Caki2 (cell line): ENCODE data around the gene BTRC. TPM values are rescaled to one million over a fixed set of nuclear protein-coding genes. Genes with fewer than 3 reads are reported as not detected.

Experiments used
- DNase-seq: peaks from one replicate; pipeline ENCODE4 v3.0.0-alpha.2; 2015; ENCODE audit warnings: low read depth
- in situ Hi-C: cut with HindIII; loops from 2 replicates; pipeline ENCODE4 v1.10.0; 2016; ENCODE audit warnings: low sequenced_read_pairs, low pct_unique_long_range_greater_than_20kb, mixed read lengths
- total RNA-seq: library from RNA; depleted of rRNA; stranded (reverse); fragments of >200 nt; shearing (Covaris generic); gene quantifications from 2 replicates; pipeline ENCODE4 v1.2.3, GENCODE V29; 2014; ENCODE audit warnings: low replicate concordance

The BTRC gene
- total RNA-seq, 1 experiment from 2014 or later, result 11.3 TPM

DNA sequence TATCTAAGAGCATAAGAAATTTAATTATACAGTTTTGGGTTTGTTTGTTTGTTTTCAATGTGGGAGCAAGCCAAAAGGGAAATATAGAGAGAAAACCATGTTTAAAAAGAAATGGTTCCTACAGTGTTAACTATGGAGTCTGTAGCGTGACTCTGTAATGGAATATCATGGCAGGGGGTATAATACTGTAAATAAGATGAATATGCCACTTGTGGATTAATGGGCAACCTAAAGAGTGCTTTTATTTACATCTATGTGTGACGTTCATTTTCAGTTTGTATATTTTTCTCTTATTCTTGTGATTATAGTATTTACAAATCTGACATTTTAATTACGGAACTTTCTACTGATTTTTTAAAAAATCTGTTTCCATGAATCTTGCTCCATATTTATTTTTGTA, 138.2 kb downstream of the BTRC start:
- no peak for DNase-seq
- in situ Hi-C loops, result no loop called here

- DNase-seq, result no peak
- in situ Hi-C loops, result no loop called here
Measured at GRCh38 chr10:101492814-101493213, 138.8 kb downstream of the BTRC start.

DNA sequence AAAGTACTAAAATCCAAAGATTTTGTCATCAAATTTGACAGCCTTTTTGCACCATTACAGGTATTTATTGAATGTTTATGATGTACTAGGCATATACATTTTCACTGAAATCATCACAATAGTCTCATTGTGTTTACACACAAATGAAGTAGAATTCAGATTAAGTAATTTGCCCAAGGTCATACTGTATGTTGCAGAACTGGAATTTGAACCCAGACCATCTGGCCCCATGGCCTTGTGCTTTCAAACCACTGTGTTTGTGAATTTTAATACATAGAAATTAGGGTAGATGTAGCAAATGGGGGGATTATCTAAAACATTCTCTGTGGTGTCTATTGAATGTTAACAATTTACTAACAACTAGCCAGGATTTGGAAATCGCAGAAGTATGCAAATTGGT, 139.3 kb downstream of the BTRC start:
- DNase-seq, result no peak
- in situ Hi-C loops, result no loop called here

- DNase-seq, result no peak
- in situ Hi-C loops, result no loop called here
Measured at GRCh38 chr10:101493782-101494281, 139.9 kb downstream of the BTRC start.

DNA sequence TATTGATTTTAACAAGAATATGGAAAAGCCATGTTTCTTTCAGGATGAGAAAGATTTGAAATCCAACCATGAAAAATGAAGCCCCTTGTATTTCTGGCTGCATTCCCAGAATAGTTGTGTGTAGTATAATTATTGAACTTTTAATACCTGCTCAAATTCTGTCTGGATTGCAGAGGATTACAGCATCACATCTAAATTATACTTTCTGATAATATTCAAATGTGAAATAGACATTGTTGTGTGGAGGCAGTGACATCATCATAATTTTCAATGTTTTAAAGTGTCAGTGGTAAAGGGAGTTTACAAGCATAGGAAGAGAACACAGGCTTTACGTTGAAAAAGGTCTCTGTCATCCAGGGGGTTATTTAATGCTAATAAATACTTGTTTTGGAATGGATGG, 140.7 kb downstream of the BTRC start:
- DNase-seq, result no peak
- in situ Hi-C loops, result no loop called here

GRCh38 chr10:101495324-101495925, 141.5 kb downstream of the BTRC start:
- in situ Hi-C loops, result no loop called here
- no peak for DNase-seq

DNA sequence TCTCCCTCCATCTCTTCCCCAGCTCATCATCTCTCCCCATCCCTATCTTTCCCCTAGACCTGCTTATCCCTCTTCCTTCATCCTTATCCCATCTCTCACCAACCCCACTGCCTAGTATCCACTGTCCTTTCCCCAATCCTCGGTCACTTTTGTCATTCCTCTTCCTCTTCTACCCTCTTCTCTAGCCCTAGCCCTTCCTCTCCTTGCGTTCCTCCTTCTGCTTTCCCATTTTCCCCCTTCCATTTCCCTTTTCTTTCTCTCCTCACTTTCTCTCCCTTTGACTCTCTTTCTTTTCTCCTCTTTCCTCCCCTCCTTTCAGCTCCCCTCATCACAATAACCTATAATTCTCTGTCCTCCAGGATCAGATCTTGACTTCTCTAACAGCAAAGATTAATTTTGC, 150.5 kb downstream of the BTRC start:
- DNase-seq, result no peak
- in situ Hi-C loops, result no loop called here

- in situ Hi-C loops, result no loop called here
- DNase-seq, result no peak
Measured at GRCh38 chr10:101506829-101507661, 153.1 kb downstream of the BTRC start.

DNA sequence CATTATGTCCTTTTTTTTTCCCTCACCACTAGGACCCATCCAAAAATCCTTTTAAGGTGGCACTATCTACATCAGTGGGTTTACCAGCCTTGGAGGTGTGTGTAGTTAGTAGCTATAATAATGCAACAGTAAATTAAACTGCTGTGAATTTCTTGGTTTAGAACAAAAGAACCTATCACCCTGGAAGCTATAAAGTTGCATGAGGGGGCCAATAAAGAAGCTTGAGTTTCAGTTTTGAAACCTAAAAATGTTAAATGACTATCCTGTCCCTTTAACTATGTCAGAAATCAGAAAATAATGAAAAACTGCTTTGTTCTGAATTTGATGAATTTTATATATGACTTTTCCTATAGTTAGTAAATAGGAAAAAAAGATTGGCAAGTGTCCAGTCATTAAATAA, 153.9 kb downstream of the BTRC start:
- in situ Hi-C loops, result no loop called here
- DNase-seq, result no peak

DNA sequence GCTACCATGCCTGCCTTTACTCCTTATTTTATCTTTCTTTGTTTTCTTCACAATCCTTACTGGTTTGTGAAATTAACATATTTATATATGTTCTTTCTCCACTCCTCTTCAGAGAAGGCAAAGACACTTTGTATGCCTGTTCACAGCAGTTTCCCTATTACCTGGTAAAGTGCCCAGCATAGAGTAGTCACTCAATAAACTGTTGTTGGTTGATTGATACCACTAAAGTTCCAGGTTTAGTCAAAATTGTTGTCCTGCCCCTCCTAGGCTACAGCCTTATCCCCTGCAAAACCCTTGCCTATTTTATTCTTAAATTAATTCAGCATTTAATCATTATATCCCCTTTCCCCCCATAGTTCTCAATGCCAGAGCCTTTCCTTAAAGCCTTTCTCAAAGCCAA, 158.0 kb downstream of the BTRC start:
- in situ Hi-C loops, result no loop called here
- no peak for DNase-seq

GRCh38 chr10:101512738-101513137, 158.8 kb downstream of the BTRC start:
- no peak for DNase-seq
- in situ Hi-C loops, result no loop called here

- in situ Hi-C loops, result no loop called here
Measured at GRCh38 chr10:101513733-101514132, 159.8 kb downstream of the BTRC start.

GRCh38 chr10:101525848-101526247, 171.9 kb downstream of the BTRC start:
- no peak for DNase-seq
- in situ Hi-C loops, result no loop called here

More at GRCh38 chr10:101513733-101514132, 159.8 kb downstream of the BTRC start:
- DNase-seq, result no peak

DNA sequence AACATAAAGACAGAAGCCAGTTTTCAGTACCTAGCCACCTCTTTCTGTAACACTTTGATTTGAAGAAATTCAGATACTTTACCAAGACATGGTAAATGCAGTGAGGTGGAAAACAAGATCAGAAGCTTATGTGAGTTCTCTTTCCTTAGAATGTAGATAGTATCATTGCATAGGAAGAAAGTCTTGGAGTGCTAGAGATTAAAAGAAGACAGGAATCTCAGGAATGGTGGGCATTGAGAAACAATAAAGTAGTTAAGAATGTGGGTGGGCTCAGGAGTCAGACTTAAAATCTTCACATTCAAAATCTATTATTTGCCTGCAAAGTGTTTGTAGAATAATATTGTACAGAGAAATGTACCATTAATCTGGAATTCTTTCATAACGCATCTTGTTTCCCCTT, 175.2 kb downstream of the BTRC start:
- no peak for DNase-seq
- in situ Hi-C loops, result no loop called here

- in situ Hi-C loops, result no loop called here
- DNase-seq, result no peak
Measured at GRCh38 chr10:101529725-101530553, 176.0 kb downstream of the BTRC start.

DNA sequence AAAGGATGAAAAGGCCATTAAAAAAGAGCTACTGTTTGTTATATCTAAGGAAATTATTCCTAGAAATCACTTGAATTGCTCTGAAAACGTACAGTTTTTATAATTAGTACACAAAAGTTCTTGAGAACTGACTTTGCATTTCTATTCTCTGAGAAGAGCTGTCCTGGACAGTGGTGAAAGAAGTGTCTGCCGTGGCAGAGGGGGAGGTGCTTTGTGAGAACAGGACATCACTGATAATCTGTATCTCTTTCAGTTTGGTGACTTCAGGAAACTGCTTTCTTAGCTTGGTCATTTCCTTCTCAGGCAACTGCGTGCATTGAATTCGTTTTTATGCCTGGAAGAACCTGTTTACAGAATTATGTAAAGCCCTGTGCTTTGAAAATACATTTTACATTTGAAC, 182.0 kb downstream of the BTRC start:
- no peak for DNase-seq
- in situ Hi-C loops, result no loop called here

GRCh38 chr10:101536800-101537199, 182.8 kb downstream of the BTRC start:
- in situ Hi-C loops, result no loop called here
- peak; percentile 8 for DNase-seq

DNA sequence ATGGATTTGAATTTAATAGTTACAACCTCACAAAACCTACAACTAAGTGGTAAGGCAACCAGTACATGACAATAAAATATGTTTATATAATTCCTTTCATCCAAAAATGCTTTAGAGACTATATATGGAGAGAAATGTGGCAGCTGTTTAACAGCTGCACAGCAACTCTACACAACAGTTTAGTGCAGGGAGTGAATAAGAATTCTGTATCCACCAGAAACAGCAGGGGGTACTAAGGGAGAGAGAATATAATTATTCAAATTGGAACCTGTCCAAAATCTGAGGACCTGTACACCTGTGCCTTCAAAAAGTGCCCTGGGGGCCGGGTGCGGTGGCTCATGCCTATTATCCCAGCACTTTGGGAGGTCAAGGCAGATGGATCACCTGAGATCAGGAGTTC, 184.5 kb downstream of the BTRC start:
- in situ Hi-C loops, result no loop called here
- DNase-seq, result no peak

DNA sequence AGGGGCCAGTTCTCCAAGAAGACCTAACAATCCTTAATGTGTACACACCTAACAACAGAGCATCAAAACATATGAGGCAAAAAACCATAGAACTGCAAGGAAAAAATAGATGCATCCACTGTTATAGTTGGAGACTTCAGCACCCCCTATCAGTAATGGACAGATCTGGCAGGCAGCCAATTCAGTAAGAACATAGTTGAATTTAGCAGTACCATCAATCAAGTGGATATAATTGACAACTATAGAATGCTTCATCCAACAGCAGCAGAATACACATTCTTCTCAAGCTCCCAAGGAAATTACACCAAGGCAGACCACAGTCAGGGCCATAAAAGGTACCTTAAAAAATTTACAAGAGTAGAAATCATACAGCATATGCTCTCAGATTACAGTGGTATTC, 191.9 kb downstream of the BTRC start:
- in situ Hi-C loops, result no loop called here

More for the DNA sequence above, 191.9 kb downstream of the BTRC start:
- no peak for DNase-seq
